PC-3 (cell line): Measurements from ENCODE around the gene IL1RAPL1. TPM values are rescaled to one million over a fixed set of nuclear protein-coding genes. Genes with fewer than 3 reads are reported as not detected.

Experiments used
- ATAC-seq: fragments of 200-7000 bp; cut with Tn5 transposase; 2 replicates; pipeline ENCODE4 v1.9.1; 2020; ENCODE audit warnings: mild to moderate bottlenecking, moderate library complexity
- BruUV-seq: library from RNA; stranded (reverse); fragments of 400-500 nt; replicated peaks from 2 replicates; lab custom pipeline; 2021; lab: Mats Ljungman, UMichigan
- CTCF ChIA-PET: fragments of 300-600 bp; sonication (Branson Sonifier 250); formaldehyde crosslinking; loops from one replicate; lab custom pipeline; 2022; ENCODE audit warnings: antibody characterized with exemption; lab: Charles Lee
- POLR2A ChIA-PET: fragments of 300-600 bp; sonication (Branson Sonifier 250); formaldehyde crosslinking; loops from one replicate; lab custom pipeline; 2022; ENCODE audit warnings: antibody characterized with exemption; ENCODE audit not compliant: unreplicated experiment; lab: Charles Lee
- DNase-seq: peaks from one replicate; pipeline ENCODE4 v3.0.0-alpha.2; 2015
- H2AFZ ChIP-seq: fragments of 300-600 bp; sonication (generic); 2 replicates; pipeline ENCODE4 v1.6.0; 2016; ENCODE audit warnings: antibody characterized with exemption, low read length
- H3F3A ChIP-seq: fragments of 300-600 bp; sonication (generic); one replicate; pipeline ENCODE4 v1.6.0; 2017; ENCODE audit warnings: antibody characterized with exemption, low read length, control low read depth, mild to moderate bottlenecking; ENCODE audit not compliant: unreplicated experiment
- H3K27ac ChIP-seq: fragments of 300-600 bp; sonication (generic); 2 replicates; pipeline ENCODE4 v1.5.1; 2016; ENCODE audit warnings: mild to moderate bottlenecking, low read length
- H3K27me3 ChIP-seq: fragments of 300-600 bp; sonication (generic); 2 replicates; pipeline ENCODE4 v1.6.1; 2016; ENCODE audit warnings: low read length, mixed read lengths
- H3K36me3 ChIP-seq: fragments of 300-600 bp; sonication (generic); 2 replicates; pipeline ENCODE4 v1.6.1; 2016; ENCODE audit warnings: low read depth, mixed run types, low read length, mixed read lengths
- H3K4me1 ChIP-seq: fragments of 300-600 bp; sonication (generic); 2 replicates; pipeline ENCODE4 v1.5.1; 2016; ENCODE audit warnings: low read length; ENCODE audit not compliant: insufficient read depth
- H3K4me2 ChIP-seq: fragments of 300-600 bp; sonication (generic); 2 replicates; pipeline ENCODE4 v1.6.0; 2016; ENCODE audit warnings: low read length
- H3K4me3 ChIP-seq: fragments of 300-600 bp; sonication (generic); 2 replicates; pipeline ENCODE4 v1.5.1; 2016; ENCODE audit warnings: mild to moderate bottlenecking, low read length, mixed read lengths
- H3K79me2 ChIP-seq: fragments of 300-600 bp; sonication (generic); 2 replicates; pipeline ENCODE4 v1.6.1; 2017; ENCODE audit warnings: low read length, mixed read lengths
- H3K9ac ChIP-seq: fragments of 300-600 bp; sonication (generic); 2 replicates; pipeline ENCODE4 v1.6.0; 2016; ENCODE audit warnings: mild to moderate bottlenecking, low read length
- H3K9me2 ChIP-seq: fragments of 300-600 bp; sonication (generic); replicated peaks from 2 replicates; pipeline ENCODE4 v1.6.1; 2016; ENCODE audit warnings: mixed run types, low read length, mixed read lengths
- H3K9me3 ChIP-seq: fragments of 300-600 bp; sonication (generic); 2 replicates; pipeline ENCODE4 v1.6.1; 2016; ENCODE audit warnings: low read length, mixed read lengths
- H4K20me1 ChIP-seq: fragments of 300-600 bp; sonication (generic); 2 replicates; pipeline ENCODE4 v1.6.1; 2016; ENCODE audit warnings: low read length, mixed read lengths
- CTCF ChIP-seq: fragments of 300-600 bp; sonication (generic); conservative IDR thresholded peaks from 2 replicates; pipeline ENCODE4 v1.5.1; 2017; ENCODE audit warnings: antibody characterized with exemption, low read depth, mild to moderate bottlenecking, low read length
- EZH2 ChIP-seq: fragments of 300-600 bp; sonication (generic); IDR thresholded peaks from one replicate; pipeline ENCODE4 v1.6.1; 2017; ENCODE audit warnings: antibody characterized with exemption, mild to moderate bottlenecking, low read length; ENCODE audit not compliant: unreplicated experiment
- EZH2phosphoT487 ChIP-seq: fragments of 300-600 bp; sonication (generic); IDR thresholded peaks from 2 replicates; pipeline ENCODE4 v1.6.1; 2018; ENCODE audit warnings: mild to moderate bottlenecking, antibody characterized with exemption, low read length, borderline replicate concordance
- intact Hi-C: fragments of 100-400 bp; cut with micrococcal nuclease; formaldehyde crosslinking; loops from 2 replicates; pipeline ENCODE4 v1.9.0; 2023
- total RNA-seq: library from RNA; depleted of rRNA; stranded (reverse); fragments of >200 nt; gene quantifications from 2 replicates; pipeline ENCODE4 v1.2.3, GENCODE V29; 2014

IL1RAPL1 gene
- total RNA-seq, 1 experiment from 2014 or later = 0.44 TPM

GRCh38 chrX:29065477-29065876 lies 478.2 kb downstream of the IL1RAPL1 start:
- H3K9me2 ChIP-seq = no peaks in the 10 kb centered on the region
- H4K20me1 ChIP-seq = no peaks in the 10 kb centered on the region
- no peaks in the 10 kb centered on the region for H3K36me3 ChIP-seq
- H3K4me2 ChIP-seq = no peak overlapping the region
- no peak for DNase-seq
- H3K27ac ChIP-seq = no peak overlapping the region
- H3K9me3 ChIP-seq = no peaks in the 10 kb centered on the region
- no peak for TF ChIP-seq EZH2phosphoT487
- TF ChIP-seq CTCF = no peak
- no peak for TF ChIP-seq EZH2
- ChIA-PET POLR2A (no interaction called here), CTCF (no interaction called here)
- intact Hi-C loops = no loop called here
- BruUV-seq = no TSS peak
- no peak overlapping the region for H3K4me3 ChIP-seq
- H2AFZ ChIP-seq = no peak overlapping the region
- H3F3A ChIP-seq = no peaks in the 10 kb centered on the region
- H3K9ac ChIP-seq = no peak overlapping the region
- no peak for ATAC-seq
- no peaks in the 10 kb centered on the region for H3K4me1 ChIP-seq
- H3K27me3 ChIP-seq = no peaks in the 10 kb centered on the region
- no peaks in the 10 kb centered on the region for H3K79me2 ChIP-seq

GRCh38 chrX:29066516-29066915 lies 479.3 kb downstream of the IL1RAPL1 start:
- Histone ChIP-seq H3K9me3 (no peaks in the 10 kb centered on the region), H3K4me3 (no peak overlapping the region), H3K9ac (no peak overlapping the region), H3K4me2 (no peak overlapping the region), H3K4me1 (no peaks in the 10 kb centered on the region), H3K27me3 (no peaks in the 10 kb centered on the region), H4K20me1 (no peaks in the 10 kb centered on the region), H3F3A (no peaks in the 10 kb centered on the region), H3K79me2 (no peaks in the 10 kb centered on the region), H3K36me3 (no peaks in the 10 kb centered on the region), H3K27ac (no peak overlapping the region), H3K9me2 (no peaks in the 10 kb centered on the region), H2AFZ (no peak overlapping the region)
- BruUV-seq = no TSS peak
- POLR2A ChIA-PET = no interaction called here
- intact Hi-C loops = no loop called here
- CTCF ChIA-PET = no interaction called here
- TF ChIP-seq EZH2 (no peak), CTCF (no peak), EZH2phosphoT487 (no peak)
- ATAC-seq = no peak
- no peak for DNase-seq

GRCh38 chrX:29067351-29067750 lies 480.1 kb downstream of the IL1RAPL1 start:
- Histone ChIP-seq H3K36me3 (no peaks in the 10 kb centered on the region), H3K79me2 (no peaks in the 10 kb centered on the region), H4K20me1 (no peaks in the 10 kb centered on the region), H2AFZ (no peak overlapping the region), H3K27me3 (no peaks in the 10 kb centered on the region), H3K4me2 (no peak overlapping the region), H3K9me2 (no peaks in the 10 kb centered on the region), H3K4me1 (no peaks in the 10 kb centered on the region), H3K27ac (no peak overlapping the region), H3K9me3 (no peaks in the 10 kb centered on the region), H3K4me3 (no peak overlapping the region), H3K9ac (no peak overlapping the region), H3F3A (no peaks in the 10 kb centered on the region)
- ATAC-seq (no peak), DNase-seq (no peak)
- CTCF ChIA-PET = no interaction called here
- POLR2A ChIA-PET = interaction anchor here (0.6 kb wide), 1 partner anchor 888 kb away, joined by 5 read pairs; no protein-coding TSS in a partner anchor
- intact Hi-C loops = no loop called here
- TF ChIP-seq EZH2 = no peak
- TF ChIP-seq EZH2phosphoT487 = no peak
- no TSS peak for BruUV-seq
